DMS153 treated with DMSO at 0.1 percent for 48 hours (cell line): ENCODE results near the gene SLC15A1.
"Not testable (repeated sequence)": the region's sequence is repeated elsewhere in the genome, so short reads cannot be mapped to it uniquely, and the experiment has no call there.

Experiments used
- DNase-seq: peaks from one replicate; lab custom pipeline; 2025; ENCODE audit not compliant: unreplicated experiment; lab: John Stamatoyannopoulos, UW

Gene SLC15A1

DNA sequence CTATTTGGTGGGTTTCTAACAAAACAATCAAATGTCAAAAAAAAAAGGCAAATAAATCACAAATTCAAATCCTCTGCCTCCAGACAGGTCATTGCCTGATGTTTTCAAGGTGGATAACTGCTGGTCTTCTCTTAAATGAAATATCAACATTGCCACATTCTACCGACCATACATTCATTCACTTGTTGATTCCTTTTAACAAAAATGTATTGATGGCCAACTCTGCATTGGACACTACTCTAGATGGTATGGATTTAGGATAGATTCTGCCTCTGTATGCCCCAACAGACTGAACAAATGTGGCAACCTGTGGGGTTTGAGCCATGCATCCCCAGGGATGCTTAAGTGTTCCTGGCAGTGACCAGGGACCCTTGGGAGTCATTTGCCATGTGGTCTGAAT is 88.0 kb downstream of the SLC15A1 start:
- DNase-seq, result no peak

DNA sequence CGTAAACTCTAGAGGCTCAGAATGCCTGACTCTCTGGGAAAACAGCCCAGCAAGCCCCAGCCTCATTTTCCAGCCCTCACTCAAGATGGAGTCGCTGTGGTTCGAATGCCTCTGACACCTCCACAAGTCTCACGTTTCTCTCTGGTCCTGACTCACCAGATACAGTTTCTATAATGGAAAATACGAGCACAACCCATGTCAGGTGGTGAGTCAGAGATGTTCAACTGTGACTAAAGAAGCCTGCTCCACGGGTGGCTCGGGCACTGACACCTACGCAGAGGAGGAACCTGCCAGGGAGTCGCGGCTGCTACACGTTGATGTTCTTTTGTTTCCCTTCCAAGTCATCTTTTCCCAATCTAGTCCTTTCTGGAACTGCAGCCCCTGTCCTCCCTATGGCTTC is 88.4 kb downstream of the SLC15A1 start:
- DNase-seq, result no peak

DNA sequence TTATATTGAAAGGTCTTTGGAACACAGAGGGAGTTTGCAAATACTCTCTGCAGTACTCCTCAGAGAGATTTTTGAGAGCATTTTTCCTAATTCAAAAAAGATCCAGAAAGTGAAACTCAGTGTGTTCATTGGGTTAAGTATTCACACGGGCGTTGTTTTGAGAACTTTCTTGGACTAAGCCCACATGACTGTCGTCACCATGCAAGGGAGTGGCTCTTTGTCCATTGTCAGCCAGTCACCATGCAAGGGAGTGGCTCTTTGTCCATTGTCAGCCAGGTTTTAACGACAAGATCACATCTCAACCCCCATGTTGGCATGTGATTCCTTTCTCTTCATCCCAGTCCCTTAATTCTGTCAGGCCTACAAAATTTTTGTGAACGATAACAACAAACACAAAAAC is 94.3 kb downstream of the SLC15A1 start:
- DNase-seq, result no peak

DNA sequence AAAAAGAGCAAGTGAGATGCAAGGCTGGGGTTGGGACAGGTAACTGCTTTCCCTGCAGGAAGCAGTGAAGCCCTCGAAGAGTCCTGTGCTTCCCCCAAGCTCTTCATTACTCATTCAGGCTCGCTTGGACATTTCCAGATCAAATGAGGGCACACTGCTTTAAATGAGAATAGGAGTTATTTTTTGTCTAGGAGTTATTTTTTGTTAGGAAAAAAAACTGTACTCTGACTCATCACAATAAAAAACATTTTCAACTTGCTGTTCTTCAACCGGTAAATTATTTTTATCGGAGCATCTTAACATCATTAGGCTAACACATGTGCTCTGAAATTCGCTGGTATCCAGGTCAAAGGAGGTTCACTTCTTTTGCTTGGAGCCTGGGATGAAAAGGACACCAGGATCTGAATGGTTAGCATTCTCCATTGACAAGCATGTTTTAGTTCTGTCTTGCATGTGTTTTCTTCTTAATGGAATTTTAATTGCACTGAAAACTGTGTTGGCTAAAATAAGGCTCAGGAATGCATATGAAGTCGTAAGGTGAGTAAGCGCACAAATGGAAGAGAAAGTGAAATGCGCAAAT is 94.9 kb downstream of the SLC15A1 start:
- no peak for DNase-seq

DNA sequence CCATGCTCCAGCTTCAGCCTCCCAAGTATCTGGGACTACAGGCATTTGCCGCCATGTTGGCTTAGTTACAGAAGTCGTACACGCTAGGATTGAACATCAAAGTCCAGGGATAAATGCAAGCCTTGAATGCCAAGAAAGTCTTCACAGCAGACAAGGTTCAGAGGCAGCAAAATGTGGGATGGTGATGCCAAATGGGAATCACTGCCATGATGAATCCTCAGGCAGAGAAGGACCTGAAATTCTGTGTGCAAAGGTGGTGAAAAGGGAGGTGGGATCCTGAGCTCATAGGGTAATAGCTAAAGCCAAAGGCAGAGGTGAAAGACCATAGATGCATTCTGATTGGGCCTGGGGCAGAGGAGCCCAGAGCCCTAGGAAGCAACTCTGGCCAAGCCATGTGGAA is 96.2 kb downstream of the SLC15A1 start:
- DNase-seq, result no peak

DNA sequence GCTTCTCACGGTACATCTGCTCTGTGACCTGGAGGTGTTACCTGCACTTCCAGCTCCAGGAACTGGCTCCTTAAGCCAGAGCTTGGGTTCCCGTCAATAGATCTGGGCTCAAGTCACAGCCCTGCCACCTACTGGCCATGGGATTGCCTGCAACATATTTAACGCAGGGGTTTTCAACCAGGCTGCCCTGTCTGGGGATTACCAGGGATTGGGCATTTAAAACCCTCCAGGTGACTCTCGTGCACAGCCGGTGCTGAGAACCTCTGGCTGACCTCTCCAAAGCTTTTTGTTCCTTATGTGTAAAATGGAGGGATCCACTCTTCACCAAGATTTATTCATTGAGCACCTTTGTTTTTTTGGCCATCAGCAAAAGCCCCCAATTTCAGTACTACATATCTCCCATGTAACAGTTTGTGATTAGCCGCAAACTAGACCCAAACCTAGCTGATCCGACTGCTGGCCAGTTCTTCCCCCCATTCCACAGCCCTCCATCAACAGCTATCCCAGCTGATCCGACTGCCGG is 98.9 kb downstream of the SLC15A1 start:
- peak; percentile 72 for DNase-seq

DNA sequence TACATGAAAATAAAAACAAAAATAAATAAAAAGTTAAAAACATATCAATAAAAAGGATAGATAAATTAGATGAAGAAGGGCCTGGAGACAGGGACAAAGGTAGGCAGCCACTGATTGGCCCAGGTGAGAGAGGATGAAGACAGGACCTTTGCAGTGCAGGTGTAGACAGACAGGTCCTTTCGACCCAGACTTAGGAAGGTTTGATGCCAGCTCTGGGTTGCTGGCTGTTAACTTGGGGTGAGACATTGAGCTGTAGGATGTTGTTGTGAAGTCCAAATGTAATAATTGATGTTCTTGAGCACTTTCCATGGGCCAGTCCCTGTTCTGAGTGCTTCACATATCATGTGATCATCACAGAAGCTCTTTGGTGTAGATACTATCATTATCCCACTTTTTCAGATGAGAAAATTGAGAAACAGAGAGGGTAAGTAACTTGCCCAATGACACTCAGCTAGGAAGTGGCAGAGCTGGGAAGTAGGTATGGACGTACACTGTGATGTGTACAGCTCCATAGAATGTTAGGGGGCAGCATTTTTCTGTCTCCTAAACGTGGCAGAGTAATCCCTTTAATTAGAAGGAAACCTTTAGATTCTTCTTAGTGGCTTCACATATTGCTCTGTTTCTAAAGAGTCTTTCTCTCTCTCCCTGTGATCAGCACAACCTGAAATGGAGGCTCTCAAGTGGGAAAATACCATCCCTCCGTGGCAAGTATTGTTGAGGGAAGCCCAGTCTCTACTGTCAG is 99.6 kb downstream of the SLC15A1 start:
- no peak for DNase-seq

DNA sequence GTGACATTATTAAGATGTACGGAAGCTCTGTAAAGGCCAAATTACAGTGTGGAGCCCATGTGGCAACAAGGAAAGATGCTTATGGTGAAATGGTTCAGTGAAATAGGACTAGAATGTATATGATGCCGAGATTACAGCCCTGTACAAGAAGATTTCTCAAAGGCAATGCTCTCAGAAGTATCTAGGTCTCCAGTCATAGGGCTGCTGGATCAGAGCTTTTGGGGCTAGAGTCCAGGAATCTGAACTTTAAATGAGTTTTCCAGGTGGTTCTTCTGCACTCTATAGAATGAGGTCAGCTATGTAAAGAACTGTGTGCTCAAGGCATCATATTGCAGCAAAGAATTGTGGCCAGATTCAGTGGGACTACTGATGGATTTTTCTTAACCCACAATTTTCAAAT is 100.2 kb downstream of the SLC15A1 start:
- DNase-seq, result no peak

DNA sequence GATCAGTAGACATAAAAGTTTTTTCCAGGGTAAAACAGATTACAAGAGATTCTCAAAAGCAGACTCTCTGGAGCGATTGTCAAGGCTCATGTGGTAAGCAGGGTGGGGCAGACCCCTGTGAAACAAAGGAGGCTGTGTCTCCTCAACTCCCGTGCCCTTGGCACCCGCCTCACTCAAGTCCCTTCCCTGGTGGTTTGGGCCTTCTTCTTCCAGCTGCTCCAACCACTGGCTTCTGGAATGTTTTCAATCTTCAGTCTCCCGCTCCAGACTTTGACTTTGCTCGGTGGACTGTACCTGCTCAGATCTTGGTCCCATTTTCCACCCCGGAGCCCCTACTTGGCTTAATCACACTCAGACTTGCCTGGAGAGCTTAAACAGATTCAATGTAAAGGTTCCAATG is 100.7 kb downstream of the SLC15A1 start:
- no peak for DNase-seq

DNA sequence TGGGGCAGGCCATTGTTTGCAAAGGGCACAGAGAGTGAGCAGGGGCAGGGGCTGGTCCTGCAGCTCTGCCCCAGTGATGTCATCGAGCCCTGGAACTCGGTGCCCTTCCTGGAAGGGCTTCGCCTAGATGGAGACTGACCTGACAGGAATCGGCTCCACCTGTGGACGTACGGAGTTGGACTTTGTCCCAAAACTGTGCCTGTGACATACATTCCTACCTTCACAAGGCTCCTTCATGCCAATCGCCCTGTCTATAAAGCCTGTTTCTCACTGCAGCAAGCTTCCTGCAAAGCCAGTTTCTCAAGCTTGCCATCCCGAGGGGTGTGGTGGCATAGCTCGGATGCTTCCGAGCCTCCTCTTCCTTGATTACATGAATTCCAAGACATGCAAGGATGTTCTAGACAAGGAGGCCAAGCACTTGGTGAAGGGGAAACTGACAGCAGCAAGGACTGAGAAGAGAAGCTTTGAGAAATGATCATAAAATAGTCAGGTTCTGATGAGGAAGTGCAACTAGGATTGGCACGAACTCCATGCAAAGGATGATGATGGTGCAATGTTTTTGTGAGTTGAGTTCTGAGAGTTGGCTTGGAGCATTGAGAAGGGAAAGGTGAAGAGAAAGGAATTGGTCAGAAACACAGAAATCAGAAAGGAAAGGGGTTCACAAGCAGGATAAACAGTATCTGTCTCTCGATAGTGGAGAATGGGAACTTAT is 101.9 kb downstream of the SLC15A1 start:
- DNase-seq, result no peak

DNA sequence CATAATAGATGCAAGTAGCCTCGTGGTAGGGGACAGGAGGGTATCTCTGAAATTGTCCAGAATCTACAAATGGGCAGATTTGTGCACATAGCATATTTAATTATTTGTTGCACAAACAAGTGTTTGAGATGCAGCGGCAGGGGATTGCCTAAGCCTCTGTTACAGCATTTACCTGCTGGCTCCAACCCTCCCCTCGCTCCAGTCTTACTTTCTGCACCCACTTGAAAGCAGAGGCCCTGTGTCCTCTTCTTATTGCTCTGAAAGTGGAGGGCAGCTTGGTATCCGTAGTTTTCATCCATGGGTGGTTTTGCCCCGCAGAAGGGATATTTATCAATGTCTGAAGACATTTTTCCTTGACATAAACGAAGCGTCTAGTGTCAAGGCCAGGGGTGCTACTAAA is 102.6 kb downstream of the SLC15A1 start:
- no peak for DNase-seq

DNA sequence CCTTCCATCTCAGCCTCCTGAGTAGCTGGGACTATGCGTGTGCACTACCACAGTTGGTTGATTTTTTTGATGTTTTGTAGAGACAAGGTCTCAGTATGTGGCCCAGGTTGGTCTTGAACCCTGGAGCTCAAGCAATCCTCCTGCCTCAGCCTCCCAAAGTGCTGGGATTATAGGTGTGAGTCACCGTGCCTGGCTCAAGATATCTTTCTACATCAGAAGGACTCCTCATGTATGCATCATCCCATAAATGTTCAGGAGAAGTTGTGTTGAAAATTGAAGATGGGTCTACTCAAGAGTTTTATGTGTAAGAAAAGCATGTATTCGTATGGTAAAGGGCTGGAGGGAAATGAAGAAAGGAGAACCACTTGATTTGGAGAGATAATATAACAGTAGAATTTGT is 103.8 kb downstream of the SLC15A1 start:
- DNase-seq, result no peak

DNA sequence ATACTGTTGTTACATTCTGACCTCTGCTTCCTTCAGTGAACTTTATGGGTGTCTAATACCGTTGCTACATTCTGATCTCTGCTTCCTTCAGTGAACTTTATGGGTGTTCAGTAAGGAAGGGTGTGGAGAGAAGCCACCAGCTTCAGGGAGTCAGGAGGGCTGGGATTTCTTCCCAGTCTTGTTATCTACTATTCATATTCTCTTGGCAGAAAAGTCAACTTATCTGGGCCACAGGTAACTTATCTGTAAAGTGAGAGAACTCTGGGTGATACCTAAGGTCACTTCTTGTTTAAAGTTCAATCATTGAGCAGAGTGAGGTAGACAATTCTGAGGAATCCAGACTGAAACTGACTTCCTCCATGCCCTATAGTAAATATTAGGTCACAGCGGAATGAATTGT is 104.3 kb downstream of the SLC15A1 start:
- no peak for DNase-seq

DNA sequence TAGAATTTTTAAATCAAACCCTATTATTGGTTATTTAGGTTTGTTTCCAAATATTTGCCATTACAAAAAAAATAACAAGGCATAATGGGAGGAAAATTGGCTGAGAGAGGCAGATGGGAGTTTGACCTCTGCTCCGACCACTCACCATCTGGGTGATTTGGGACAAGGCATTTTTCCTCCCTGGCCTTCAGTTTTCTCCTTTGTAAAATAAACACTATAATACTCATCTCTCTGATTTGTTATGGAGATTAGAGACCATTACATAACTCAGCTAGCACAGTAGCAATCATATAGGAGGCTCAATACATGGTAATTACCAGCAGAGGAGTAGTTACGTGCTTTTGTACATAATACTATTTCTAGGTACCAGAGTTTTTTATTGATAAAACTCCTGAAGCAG is 105.4 kb downstream of the SLC15A1 start:
- DNase-seq, result no peak

DNA sequence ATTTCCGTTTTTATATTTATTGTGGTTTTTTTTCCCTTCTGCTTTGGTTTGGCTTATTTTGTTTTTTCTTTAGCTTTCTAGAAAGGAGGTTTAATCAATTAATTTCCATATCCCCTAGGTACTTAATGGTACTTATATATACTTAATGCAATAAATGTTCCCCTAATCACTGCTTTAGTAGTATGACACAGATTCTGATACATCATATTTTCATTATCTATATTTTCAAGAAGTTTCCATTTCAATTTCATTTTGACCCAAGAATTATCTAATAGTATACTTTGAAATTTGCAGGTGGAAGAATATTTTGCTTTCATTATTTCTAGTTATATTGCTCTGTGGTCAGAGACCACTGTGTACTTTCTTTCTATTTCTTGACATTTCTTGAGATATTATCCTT is 109.0 kb downstream of the SLC15A1 start:
- DNase-seq, result no peak

DNA sequence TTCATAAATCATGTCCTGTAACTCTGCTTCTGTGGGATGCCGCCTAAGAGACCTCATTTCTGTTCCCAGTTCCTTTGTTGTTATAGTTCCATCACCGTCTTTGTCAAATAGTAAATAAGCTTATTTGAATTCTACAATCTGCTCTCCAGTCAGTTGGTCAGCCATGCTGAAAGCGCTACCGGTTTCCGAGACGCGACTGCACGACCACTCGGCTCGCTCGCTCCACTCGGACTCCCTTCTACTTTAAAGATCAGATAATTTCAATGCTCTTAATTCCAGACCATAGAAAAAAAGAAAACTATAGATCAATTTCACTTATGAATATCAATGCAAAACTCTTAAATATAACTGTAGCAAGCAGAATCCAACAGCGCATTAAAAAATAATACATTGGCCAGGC is 111.4 kb downstream of the SLC15A1 start:
- no peak for DNase-seq

DNA sequence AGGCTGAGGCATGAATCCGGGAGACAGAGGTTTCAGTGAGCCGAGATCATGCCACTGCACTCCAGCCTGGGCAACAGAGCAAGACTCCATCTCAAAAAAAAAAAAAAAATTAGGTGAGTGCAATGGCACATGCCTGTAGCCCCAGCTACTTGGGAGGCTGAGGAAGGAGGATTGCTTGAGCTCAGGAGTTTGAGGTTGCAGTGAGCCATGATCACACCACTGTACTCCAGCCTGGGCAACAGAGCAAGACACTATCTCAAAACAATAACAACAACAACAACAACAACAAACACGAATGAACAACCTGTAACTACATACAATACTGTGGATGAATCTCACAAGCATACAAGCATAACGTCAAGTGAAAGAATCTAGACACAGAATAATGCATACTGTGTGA is 112.7 kb downstream of the SLC15A1 start:
- not testable (repeated sequence) for DNase-seq

DNA sequence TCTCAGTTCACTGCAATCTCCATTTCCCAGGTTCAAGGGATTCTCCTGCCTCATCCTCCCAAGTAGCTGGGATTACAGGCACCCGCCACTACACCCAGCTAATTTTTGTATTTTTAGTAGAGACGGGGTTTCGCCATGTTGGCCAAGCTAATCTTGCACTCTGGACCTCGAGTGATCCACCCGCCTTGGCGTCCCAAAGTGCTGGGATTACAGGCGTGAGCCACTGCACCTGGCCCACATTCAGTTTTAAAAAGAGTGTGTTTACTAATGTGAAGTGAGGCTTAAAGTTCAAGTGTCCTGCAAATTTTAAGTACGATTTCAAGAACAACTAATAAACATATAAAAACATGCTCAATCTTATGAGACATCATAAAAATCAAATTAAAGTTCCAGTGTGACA is 114.1 kb downstream of the SLC15A1 start:
- not testable (repeated sequence) for DNase-seq
